ENCODE data around the gene PSEN2. TPM values are rescaled to one million over a fixed set of nuclear protein-coding genes. Genes with fewer than 3 reads are reported as not detected.

Gene PSEN2
- total RNA-seq, 2 experiments from 2014 or later: 0.81 to 1.2 TPM

DNA sequence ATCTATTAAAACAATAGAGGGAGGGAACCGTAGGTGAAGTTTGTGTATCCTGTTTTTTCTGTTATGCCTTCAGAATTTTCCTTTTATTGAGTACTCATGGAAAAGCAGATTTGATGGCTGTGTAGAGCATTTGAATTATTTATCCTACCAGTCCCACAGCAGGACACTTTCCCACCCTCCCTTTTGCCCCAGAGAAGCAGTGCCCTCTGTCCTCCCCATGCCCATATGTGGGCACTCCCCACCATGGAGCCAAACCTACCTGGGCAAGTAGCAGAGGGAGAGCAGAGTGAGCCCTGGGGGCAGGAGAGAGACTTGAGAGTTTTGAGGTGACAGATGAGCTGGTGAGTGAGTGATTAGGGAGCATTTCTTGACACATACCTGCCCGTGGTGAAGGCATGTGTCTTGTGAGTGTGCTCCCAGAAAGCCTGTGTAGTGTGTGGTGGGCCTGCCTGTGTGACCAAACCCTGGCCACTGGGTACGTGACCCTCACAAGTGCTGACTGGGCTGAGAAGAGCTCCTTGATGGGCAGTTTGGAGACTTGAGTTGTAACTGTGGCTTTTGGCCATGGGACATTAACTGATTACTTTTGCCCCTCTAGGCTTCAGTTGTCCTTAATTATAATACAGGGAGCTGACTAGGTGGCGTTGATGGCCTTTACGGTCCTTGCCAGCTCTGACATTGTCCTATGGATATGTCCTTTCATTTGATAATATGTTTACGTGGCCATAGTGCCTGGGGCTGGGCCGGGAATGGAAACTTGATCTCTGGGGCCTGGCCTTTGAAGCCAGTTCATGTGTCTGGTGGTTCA lies 3.6 kb downstream of the PSEN2 start:
- ChIA-PET POLR2A (no interaction called here), CTCF (no interaction called here)
- no peak overlapping the region for H3K27ac ChIP-seq (ENCODE audit: low read depth in 1 of 2, low read length in 2 of 2)
- Mint-ChIP-seq H3K9me3 (no peaks in the 10 kb centered on the region), H3K27ac (no peak overlapping the region), H3K27me3 (peaks cover 32% of the 10 kb centered on the region), H3K4me1 (ENCODE audit: low read depth) (peaks cover 15% of the 10 kb centered on the region), H3K36me3 (ENCODE audit: low read depth) (no peaks in the 10 kb centered on the region), H3K4me3 (no peak overlapping the region)
- H3K27me3 ChIP-seq (ENCODE audit: control insufficient read depth in 1 of 2, insufficient read depth in 2 of 2, low read length in 2 of 2): peaks cover 7 to 14% of the 10 kb centered on the region in 2 experiments
- no peaks in the 10 kb centered on the region for H3K36me3 ChIP-seq (ENCODE audit: insufficient read depth, low read length)
- H3K4me3 ChIP-seq (ENCODE audit: low read length): no peak overlapping the region
- intact Hi-C loops (cut with DNase I, micrococcal nuclease): no loop called here
- H3K4me1 ChIP-seq (ENCODE audit: insufficient read depth, low read length): peaks cover 16% of the 10 kb centered on the region
- TF ChIP-seq, protein P1, sequence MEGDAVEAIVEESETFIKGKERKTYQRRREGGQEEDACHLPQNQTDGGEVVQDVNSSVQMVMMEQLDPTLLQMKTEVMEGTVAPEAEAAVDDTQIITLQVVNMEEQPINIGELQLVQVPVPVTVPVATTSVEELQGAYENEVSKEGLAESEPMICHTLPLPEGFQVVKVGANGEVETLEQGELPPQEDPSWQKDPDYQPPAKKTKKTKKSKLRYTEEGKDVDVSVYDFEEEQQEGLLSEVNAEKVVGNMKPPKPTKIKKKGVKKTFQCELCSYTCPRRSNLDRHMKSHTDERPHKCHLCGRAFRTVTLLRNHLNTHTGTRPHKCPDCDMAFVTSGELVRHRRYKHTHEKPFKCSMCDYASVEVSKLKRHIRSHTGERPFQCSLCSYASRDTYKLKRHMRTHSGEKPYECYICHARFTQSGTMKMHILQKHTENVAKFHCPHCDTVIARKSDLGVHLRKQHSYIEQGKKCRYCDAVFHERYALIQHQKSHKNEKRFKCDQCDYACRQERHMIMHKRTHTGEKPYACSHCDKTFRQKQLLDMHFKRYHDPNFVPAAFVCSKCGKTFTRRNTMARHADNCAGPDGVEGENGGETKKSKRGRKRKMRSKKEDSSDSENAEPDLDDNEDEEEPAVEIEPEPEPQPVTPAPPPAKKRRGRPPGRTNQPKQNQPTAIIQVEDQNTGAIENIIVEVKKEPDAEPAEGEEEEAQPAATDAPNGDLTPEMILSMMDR (IDR thresholded peaks at IDR 0.05): no peak
- ATAC-seq (ENCODE audit: poor library complexity): no peak
- H3K9me3 ChIP-seq (ENCODE audit: control insufficient read depth in 1 of 2, insufficient read depth in 1 of 2, low read length in 2 of 2): no peaks in the 10 kb centered on the region
- no peak for DNase-seq

DNA sequence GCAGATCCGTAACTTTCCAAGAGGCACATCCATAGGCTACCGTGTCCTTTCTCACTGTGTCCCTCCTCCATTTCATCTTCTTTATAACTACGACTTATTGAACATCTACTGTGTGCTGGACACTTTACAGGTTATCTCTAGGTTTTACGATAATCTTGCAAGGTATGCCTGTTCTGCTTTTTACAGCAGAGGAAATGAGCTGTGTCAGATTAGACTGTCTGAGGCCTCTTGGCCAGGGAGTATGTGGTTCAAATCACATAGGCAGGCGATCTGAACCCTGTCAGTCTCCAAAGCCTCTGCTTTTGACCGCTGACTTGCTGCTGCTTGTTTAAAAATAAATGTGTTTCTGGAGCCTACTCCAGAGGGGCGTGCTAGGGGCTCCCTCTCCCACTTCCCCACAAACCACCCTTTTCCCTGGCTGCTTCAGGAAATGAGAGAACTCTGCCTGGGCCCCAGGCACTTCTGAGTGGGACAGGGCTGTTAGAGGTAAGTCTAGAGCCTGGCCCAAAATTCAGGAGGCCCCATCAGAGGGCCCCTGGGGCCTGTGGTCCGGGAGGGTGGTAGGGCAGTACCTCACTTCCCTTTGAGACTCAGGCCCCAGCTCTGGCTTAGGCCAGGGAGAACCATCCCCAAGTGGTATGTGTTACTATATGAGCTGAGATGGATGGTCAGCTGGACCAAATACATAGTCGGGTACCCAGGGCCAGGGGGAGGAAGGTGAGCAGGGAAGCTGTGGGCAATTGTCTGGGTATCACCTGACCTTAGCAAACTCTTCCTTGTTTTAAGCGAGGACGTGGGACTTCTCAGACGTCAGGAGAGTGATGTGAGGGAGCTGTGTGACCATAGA lies 4.4 kb downstream of the PSEN2 start:
- TF ChIP-seq, protein P1 (IDR thresholded peaks at IDR 0.05): no peak
- Histone ChIP-seq H3K9me3 (ENCODE audit: control insufficient read depth in 1 of 2, insufficient read depth in 1 of 2, low read length in 2 of 2) (no peaks in the 10 kb centered on the region), H3K4me1 (ENCODE audit: insufficient read depth, low read length) (peaks cover 16% of the 10 kb centered on the region), H3K36me3 (ENCODE audit: insufficient read depth, low read length) (no peaks in the 10 kb centered on the region), H3K27me3 (ENCODE audit: control insufficient read depth in 1 of 2, insufficient read depth in 2 of 2, low read length in 2 of 2) (peaks cover 6 to 7% of the 10 kb centered on the region in 2 experiments), H3K4me3 (ENCODE audit: low read length) (no peak overlapping the region), H3K27ac (ENCODE audit: low read depth in 1 of 2, low read length in 2 of 2) (no peak overlapping the region)
- Mint-ChIP-seq H3K4me3 (no peak overlapping the region), H3K4me1 (ENCODE audit: low read depth) (peaks cover 10% of the 10 kb centered on the region), H3K36me3 (ENCODE audit: low read depth) (no peaks in the 10 kb centered on the region), H3K27me3 (peaks cover 25% of the 10 kb centered on the region), H3K9me3 (no peaks in the 10 kb centered on the region), H3K27ac (no peak overlapping the region)
- intact Hi-C loops (cut with DNase I, micrococcal nuclease): no loop called here
- no peak for ATAC-seq (ENCODE audit: poor library complexity)
- CTCF ChIA-PET: no interaction called here
- no peak for DNase-seq
- POLR2A ChIA-PET: no interaction called here

DNA sequence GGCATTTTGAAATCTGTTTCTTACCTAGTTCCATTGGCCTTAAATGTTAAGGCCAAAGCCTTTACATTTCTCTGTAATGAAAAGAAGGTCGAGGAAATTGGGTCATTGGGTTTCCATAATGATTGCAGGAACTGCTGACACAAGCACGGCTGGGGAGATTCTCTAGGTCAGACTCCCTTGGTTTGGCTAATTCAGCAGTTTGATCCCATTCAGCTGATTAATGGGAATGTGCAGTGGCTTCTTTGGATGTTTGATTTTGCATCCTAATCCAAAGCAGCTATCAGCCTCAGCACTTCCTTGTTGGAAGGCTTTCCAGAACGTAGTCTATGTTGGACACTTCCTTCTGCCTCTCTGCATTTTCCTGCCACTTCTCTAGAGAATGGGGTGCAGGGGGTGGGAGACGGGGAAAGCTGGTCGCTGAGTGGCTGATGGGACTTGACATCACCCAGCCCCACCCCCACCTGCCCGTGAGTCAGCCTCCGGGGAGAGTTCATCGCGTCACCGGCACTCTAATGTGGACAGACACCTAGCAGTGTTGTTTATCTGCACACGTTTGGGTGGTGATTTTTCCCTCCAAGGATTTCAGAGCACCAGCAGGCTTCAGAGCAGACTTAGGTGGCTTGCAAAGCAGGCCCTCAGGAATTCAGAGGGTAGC lies 5.4 kb downstream of the PSEN2 start:
- Histone ChIP-seq H3K27ac (ENCODE audit: low read depth in 1 of 2, low read length in 2 of 2) (no peak overlapping the region), H3K4me1 (ENCODE audit: insufficient read depth, low read length) (peaks cover 9% of the 10 kb centered on the region), H3K27me3 (ENCODE audit: control insufficient read depth in 1 of 2, insufficient read depth in 2 of 2, low read length in 2 of 2) (peaks cover 5 to 7% of the 10 kb centered on the region in 2 experiments), H3K36me3 (ENCODE audit: insufficient read depth, low read length) (no peaks in the 10 kb centered on the region), H3K4me3 (ENCODE audit: low read length) (no peak overlapping the region), H3K9me3 (ENCODE audit: control insufficient read depth in 1 of 2, insufficient read depth in 1 of 2, low read length in 2 of 2) (no peaks in the 10 kb centered on the region)
- Mint-ChIP-seq H3K27ac (no peak overlapping the region), H3K4me1 (ENCODE audit: low read depth) (peaks cover 5% of the 10 kb centered on the region), H3K9me3 (no peaks in the 10 kb centered on the region), H3K4me3 (no peak overlapping the region), H3K36me3 (ENCODE audit: low read depth) (no peaks in the 10 kb centered on the region), H3K27me3 (peaks cover 19% of the 10 kb centered on the region)
- no peak for ATAC-seq (ENCODE audit: poor library complexity)
- intact Hi-C loops (cut with DNase I, micrococcal nuclease): no loop called here
- POLR2A ChIA-PET: no interaction called here
- TF ChIP-seq, protein P1 (IDR thresholded peaks at IDR 0.05): no peak
- DNase-seq: no peak
- CTCF ChIA-PET: no interaction called here
